Stimulated activated CD8-positive, alpha-beta memory T cell treated with anti-CD3 and anti-CD28 coated beads, Interleukin-12 subunit alpha, Interleukin-12 subunit beta, amount 100 ng/mL, for 1 hour (primary cell): ENCODE data around the gene MTHFD1L.
"Not testable (repeated sequence)": the region's sequence is repeated elsewhere in the genome, so short reads cannot be mapped to it uniquely, and the experiment has no call there.

Experiments used
- DNase-seq: peaks from one replicate; pipeline ENCODE4 v3.0.0-alpha.2; 2020; ENCODE audit warnings: low read depth

The MTHFD1L gene

GRCh38 chr6:151041686-151042085 lies 176.2 kb downstream of the MTHFD1L start:
- no peak for DNase-seq

GRCh38 chr6:151042911-151043330 lies 177.4 kb downstream of the MTHFD1L start:
- DNase-seq, result not testable (repeated sequence)

- DNase-seq, result no peak
Observed at GRCh38 chr6:151043944-151044343, 178.4 kb downstream of the MTHFD1L start.

- DNase-seq, result no peak
Observed at GRCh38 chr6:151044465-151045441, 179.3 kb downstream of the MTHFD1L start.

- not testable (repeated sequence) for DNase-seq
Observed at GRCh38 chr6:151045511-151046222, 180.2 kb downstream of the MTHFD1L start.

- DNase-seq, result no peak
Observed at GRCh38 chr6:151051164-151051563, 185.7 kb downstream of the MTHFD1L start.

- no peak for DNase-seq
Observed at GRCh38 chr6:151052021-151052646, 186.6 kb downstream of the MTHFD1L start.

GRCh38 chr6:151054306-151054705 lies 188.8 kb downstream of the MTHFD1L start:
- no peak for DNase-seq

- no peak for DNase-seq
Observed at GRCh38 chr6:151056230-151056907, 190.9 kb downstream of the MTHFD1L start.

- no peak for DNase-seq
Observed at GRCh38 chr6:151057061-151057460, 191.6 kb downstream of the MTHFD1L start.

GRCh38 chr6:151058021-151058733 lies 192.7 kb downstream of the MTHFD1L start:
- DNase-seq, result no peak

GRCh38 chr6:151059612-151060095 lies 194.2 kb downstream of the MTHFD1L start:
- no peak for DNase-seq

GRCh38 chr6:151060096-151060765 lies 194.7 kb downstream of the MTHFD1L start:
- no peak for DNase-seq

GRCh38 chr6:151060766-151061531 lies 195.4 kb downstream of the MTHFD1L start:
- no peak for DNase-seq

- no peak for DNase-seq
Observed at GRCh38 chr6:151063352-151063751, 197.8 kb downstream of the MTHFD1L start.

GRCh38 chr6:151063842-151064647 lies 198.5 kb downstream of the MTHFD1L start:
- no peak for DNase-seq

GRCh38 chr6:151065027-151065815 lies 199.7 kb downstream of the MTHFD1L start:
- DNase-seq, result no peak
